ENCODE results near the gene GNRHR. TPM values are rescaled to one million over a fixed set of nuclear protein-coding genes. Genes with fewer than 3 reads are reported as not detected.

The GNRHR gene, protein sequence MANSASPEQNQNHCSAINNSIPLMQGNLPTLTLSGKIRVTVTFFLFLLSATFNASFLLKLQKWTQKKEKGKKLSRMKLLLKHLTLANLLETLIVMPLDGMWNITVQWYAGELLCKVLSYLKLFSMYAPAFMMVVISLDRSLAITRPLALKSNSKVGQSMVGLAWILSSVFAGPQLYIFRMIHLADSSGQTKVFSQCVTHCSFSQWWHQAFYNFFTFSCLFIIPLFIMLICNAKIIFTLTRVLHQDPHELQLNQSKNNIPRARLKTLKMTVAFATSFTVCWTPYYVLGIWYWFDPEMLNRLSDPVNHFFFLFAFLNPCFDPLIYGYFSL
- not detected in 2 replicates for total RNA-seq

DNA sequence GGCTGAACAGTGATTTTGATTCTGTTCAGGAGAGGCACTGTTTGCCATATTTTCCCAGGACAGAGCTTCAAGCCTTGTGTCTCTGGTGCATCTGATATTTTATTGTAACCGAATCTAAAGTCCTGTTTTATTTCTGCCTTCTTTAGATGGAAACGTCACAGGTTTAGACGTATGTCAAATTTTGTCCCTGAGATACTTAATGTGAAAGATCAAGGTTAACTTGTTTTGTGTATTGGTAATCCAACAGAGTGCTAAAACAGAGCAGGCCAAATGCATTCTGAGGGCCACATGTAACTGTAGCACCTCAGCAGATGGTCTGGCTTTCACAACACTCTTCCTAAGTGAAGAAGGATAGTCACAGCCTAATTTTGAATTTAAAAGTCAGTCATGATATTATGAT lies at the start of gene GNRHR:
Gene GNRHR, minus strand, starts transcription at position 101 of the 400 bp plus-strand sequence. Its CDS starts 53 bp downstream, at position 48.
- no peak for DNase-seq
- Mint-ChIP-seq H3K27me3 (no peaks in the 10 kb centered on the region), H3K4me1 (no peaks in the 10 kb centered on the region), H3K4me3 (no peak within 1 kb of the TSS), H3K9me3 (no peaks in the 10 kb centered on the region), H3K27ac (no peak within 1 kb of the TSS), H3K36me3 (ENCODE audit: low read depth) (no peaks in the 10 kb centered on the region)
- ChIA-PET CTCF (no interaction called here), POLR2A (no interaction called here)
- TF ChIP-seq, protein P1, sequence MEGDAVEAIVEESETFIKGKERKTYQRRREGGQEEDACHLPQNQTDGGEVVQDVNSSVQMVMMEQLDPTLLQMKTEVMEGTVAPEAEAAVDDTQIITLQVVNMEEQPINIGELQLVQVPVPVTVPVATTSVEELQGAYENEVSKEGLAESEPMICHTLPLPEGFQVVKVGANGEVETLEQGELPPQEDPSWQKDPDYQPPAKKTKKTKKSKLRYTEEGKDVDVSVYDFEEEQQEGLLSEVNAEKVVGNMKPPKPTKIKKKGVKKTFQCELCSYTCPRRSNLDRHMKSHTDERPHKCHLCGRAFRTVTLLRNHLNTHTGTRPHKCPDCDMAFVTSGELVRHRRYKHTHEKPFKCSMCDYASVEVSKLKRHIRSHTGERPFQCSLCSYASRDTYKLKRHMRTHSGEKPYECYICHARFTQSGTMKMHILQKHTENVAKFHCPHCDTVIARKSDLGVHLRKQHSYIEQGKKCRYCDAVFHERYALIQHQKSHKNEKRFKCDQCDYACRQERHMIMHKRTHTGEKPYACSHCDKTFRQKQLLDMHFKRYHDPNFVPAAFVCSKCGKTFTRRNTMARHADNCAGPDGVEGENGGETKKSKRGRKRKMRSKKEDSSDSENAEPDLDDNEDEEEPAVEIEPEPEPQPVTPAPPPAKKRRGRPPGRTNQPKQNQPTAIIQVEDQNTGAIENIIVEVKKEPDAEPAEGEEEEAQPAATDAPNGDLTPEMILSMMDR (IDR thresholded peaks at IDR 0.05), result no peak
- ATAC-seq (ENCODE audit: low read depth), result no peak
- intact Hi-C loops (cut with micrococcal nuclease), result no loop called here

DNA sequence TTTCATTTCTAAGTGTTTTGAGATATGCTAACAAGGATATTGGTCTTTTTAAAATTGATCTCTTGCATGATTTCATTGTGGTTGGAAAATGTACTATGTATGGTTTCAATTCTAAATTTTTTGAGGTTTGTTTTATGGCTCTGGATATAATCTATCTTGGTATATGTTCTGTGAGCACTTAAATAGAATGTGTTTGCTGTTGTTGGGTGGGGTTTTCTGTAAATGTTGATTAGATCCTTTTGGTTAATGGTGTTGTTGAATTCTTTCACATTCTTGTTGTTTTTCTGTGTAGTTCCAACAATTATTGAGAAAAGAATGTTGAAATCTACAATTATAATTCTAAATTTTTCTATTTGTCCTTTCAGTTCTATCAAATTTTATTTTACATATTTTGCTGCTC lies 42.6 kb upstream of the GNRHR start:
- TF ChIP-seq, protein P1 (IDR thresholded peaks at IDR 0.05), result no peak
- H3K9me3 Mint-ChIP-seq, result no peaks in the 10 kb centered on the region
- DNase-seq, result no peak
- ChIA-PET CTCF (no interaction called here), POLR2A (no interaction called here)
- H3K4me3 Mint-ChIP-seq, result no peak overlapping the region
- intact Hi-C loops (cut with micrococcal nuclease), result no loop called here
- no peaks in the 10 kb centered on the region for H3K4me1 Mint-ChIP-seq
- no peaks in the 10 kb centered on the region for H3K36me3 Mint-ChIP-seq (ENCODE audit: low read depth)
- ATAC-seq (ENCODE audit: low read depth), result no peak
- no peaks in the 10 kb centered on the region for H3K27me3 Mint-ChIP-seq
- H3K27ac Mint-ChIP-seq, result no peak overlapping the region

DNA sequence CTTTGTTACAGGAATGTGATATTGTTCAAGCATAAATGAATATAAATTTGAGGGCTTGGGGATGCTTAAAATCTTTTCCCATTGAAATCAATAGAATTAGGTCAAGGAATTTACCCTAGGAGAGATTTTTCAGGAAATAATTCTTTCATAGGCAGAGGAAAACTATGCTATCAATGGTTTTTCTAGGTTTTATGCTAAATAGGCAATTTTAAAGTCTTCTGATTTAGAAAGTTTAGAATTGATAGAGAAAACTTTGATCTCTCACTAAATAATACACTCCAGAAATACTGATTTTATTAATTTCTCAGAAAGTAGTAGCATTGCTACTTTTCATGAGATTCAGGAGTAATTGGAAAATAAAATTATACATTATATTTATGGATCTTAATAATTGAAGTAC lies 36.5 kb upstream of the GNRHR start:
- Mint-ChIP-seq H3K9me3 (no peaks in the 10 kb centered on the region), H3K27ac (no peak overlapping the region), H3K4me3 (no peak overlapping the region), H3K4me1 (no peaks in the 10 kb centered on the region), H3K36me3 (ENCODE audit: low read depth) (no peaks in the 10 kb centered on the region), H3K27me3 (no peaks in the 10 kb centered on the region)
- no peak for DNase-seq
- no peak for ATAC-seq (ENCODE audit: low read depth)
- intact Hi-C loops (cut with micrococcal nuclease), result no loop called here
- ChIA-PET CTCF (no interaction called here), POLR2A (no interaction called here)
- TF ChIP-seq, protein P1 (IDR thresholded peaks at IDR 0.05), result no peak

DNA sequence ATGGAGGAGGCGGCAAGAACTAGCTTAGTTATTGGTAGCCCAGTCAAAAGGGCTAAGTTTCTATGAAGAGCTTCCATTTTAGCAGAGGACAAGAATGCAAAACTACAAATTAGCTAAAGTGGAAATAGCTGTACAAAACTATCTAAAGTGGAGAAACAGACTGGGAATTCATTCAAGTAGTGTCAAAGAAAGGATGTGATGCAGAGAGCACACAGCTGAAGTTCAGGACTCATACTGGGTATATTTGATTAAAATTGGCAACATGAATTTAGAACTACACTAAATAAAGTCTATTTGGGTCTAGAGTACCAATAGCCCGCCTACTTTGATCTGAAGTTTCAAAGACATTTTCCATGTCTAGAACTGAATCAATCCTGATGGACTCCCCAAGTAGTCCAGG lies 33.1 kb upstream of the GNRHR start:
- Mint-ChIP-seq H3K4me3 (no peak overlapping the region), H3K27me3 (no peaks in the 10 kb centered on the region), H3K36me3 (ENCODE audit: low read depth) (no peaks in the 10 kb centered on the region), H3K27ac (no peak overlapping the region), H3K9me3 (no peaks in the 10 kb centered on the region), H3K4me1 (no peaks in the 10 kb centered on the region)
- intact Hi-C loops (cut with micrococcal nuclease), result no loop called here
- DNase-seq, result no peak
- ATAC-seq (ENCODE audit: low read depth), result no peak
- ChIA-PET CTCF (no interaction called here), POLR2A (no interaction called here)
- TF ChIP-seq, protein P1 (IDR thresholded peaks at IDR 0.05), result no peak

DNA sequence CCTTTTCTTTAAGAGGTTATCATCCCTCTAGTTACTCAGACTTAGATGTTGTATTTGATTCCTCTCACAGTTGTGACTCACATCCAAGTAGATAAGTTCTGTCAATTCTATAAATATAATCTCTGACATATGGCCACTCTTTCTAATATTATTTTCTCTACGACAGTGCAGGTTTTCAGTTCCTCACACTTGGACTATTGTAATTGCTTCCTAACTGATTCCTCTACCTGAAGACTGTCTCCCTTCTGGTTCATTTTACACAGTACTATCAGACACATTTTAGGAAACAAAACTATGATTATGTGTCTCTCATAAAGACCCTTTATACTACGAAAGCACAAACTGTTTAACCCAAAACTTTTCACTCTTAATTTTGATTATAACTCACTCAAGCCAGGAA lies 31.3 kb upstream of the GNRHR start:
- H3K27ac Mint-ChIP-seq, result no peak overlapping the region
- ATAC-seq (ENCODE audit: low read depth) (no peak), DNase-seq (no peak)
- H3K36me3 Mint-ChIP-seq (ENCODE audit: low read depth), result no peaks in the 10 kb centered on the region
- no peaks in the 10 kb centered on the region for H3K4me1 Mint-ChIP-seq
- POLR2A ChIA-PET, result no interaction called here
- no peaks in the 10 kb centered on the region for H3K9me3 Mint-ChIP-seq
- no peak overlapping the region for H3K4me3 Mint-ChIP-seq
- intact Hi-C loops (cut with micrococcal nuclease), result no loop called here
- TF ChIP-seq, protein P1 (IDR thresholded peaks at IDR 0.05), result no peak
- CTCF ChIA-PET, result no interaction called here
- no peaks in the 10 kb centered on the region for H3K27me3 Mint-ChIP-seq

All from activated B cell treated with CpG ODN at 0.5 μM for 24 hours (primary cell).